Liver (tissue), 9 donors: ENCODE data around the gene ACSL3. TPM values are rescaled to one million over a fixed set of nuclear protein-coding genes. Genes with fewer than 3 reads are reported as not detected.

Source experiments
- DNase-seq: peaks from one replicate; pipeline ENCODE4 v3.0.0-alpha.2; 2017; ENCODE audit warnings: low spot score
- H3K27ac ChIP-seq, 2 donors: one replicate each; pipeline ENCODE4 v1.7.0; 2013; ENCODE audit warnings: inconsistent platforms in 2 of 2, low read length in 2 of 2, control low read depth in 1 of 2, low read depth in 1 of 2, mild to moderate bottlenecking in 1 of 2
- H3K27me3 ChIP-seq, 4 donors: one replicate each; pipeline versions ENCODE4 v1.6.1 to v1.7.0; 2013; ENCODE audit warnings: low read length in 3 of 4, inconsistent platforms in 1 of 4, mild to moderate bottlenecking in 1 of 4, moderate library complexity in 1 of 4; ENCODE audit not compliant: control insufficient read depth in 4 of 4, insufficient read depth in 4 of 4
- H3K36me3 ChIP-seq, 4 donors: one replicate each; pipeline versions ENCODE4 v1.6.1 to v1.7.0; 2013; ENCODE audit warnings: low read length in 3 of 4, mild to moderate bottlenecking in 3 of 4, low read depth in 1 of 4, moderate library complexity in 1 of 4; ENCODE audit not compliant: control insufficient read depth in 4 of 4, insufficient read depth in 3 of 4
- H3K4me1 ChIP-seq, 4 donors: one replicate each; pipeline versions ENCODE4 v1.6.1 to v1.7.0; 2013; ENCODE audit warnings: low read length in 3 of 4, mild to moderate bottlenecking in 3 of 4, moderate library complexity in 1 of 4; ENCODE audit not compliant: control insufficient read depth in 4 of 4, insufficient read depth in 4 of 4
- H3K4me3 ChIP-seq, 3 donors: one replicate each; pipeline versions ENCODE4 v1.6.1 to v1.7.0; 2013; ENCODE audit warnings: low read length in 3 of 3, control low read depth in 1 of 3, low read depth in 1 of 3, mild to moderate bottlenecking in 1 of 3
- H3K9ac ChIP-seq, 2 donors: one replicate each; pipeline ENCODE4 v1.7.0; 2013; ENCODE audit warnings: low read length in 2 of 2, mild to moderate bottlenecking in 2 of 2, moderate library complexity in 2 of 2, control low read depth in 1 of 2, low read depth in 1 of 2
- H3K9me3 ChIP-seq, 4 donors: one replicate each; pipeline versions ENCODE4 v1.6.1 to v1.7.0; 2013; ENCODE audit warnings: low read length in 3 of 4; ENCODE audit not compliant: control insufficient read depth in 4 of 4
- ATF3 ChIP-seq: IDR thresholded peaks from 2 replicates; pipeline ENCODE4 v1.6.1; 2016; ENCODE audit warnings: antibody characterized with exemption
- EGR1 ChIP-seq, 2 donors: IDR thresholded peaks; 2 replicates each; pipeline ENCODE4 v1.6.1; 2016 to 2018; ENCODE audit warnings: antibody characterized with exemption in 2 of 2, low read depth in 2 of 2
- FOXA1 ChIP-seq: IDR thresholded peaks from 2 replicates; pipeline ENCODE4 v1.6.1; 2016; ENCODE audit warnings: antibody characterized with exemption
- HNF4A ChIP-seq, 2 donors: conservative IDR thresholded peaks; 2 replicates each; pipeline ENCODE4 v1.6.1; 2016; ENCODE audit warnings: antibody characterized with exemption in 2 of 2, mild to moderate bottlenecking in 2 of 2
- HNF4G ChIP-seq: IDR thresholded peaks from 2 replicates; pipeline ENCODE4 v1.6.1; 2016; ENCODE audit warnings: antibody characterized with exemption
- JUND ChIP-seq, 2 donors: IDR thresholded peaks; 2 replicates each; pipeline ENCODE4 v1.6.1; 2016; ENCODE audit warnings: antibody characterized with exemption in 2 of 2
- NR2F2 ChIP-seq: IDR thresholded peaks from 2 replicates; pipeline ENCODE4 v1.6.1; 2016; ENCODE audit warnings: antibody characterized with exemption
- RAD21 ChIP-seq, 2 donors: IDR thresholded peaks; 2 replicates each; pipeline ENCODE4 v1.6.1; 2016; ENCODE audit warnings: antibody characterized with exemption in 2 of 2, mild to moderate bottlenecking in 2 of 2
- REST ChIP-seq: IDR thresholded peaks from 2 replicates; pipeline ENCODE4 v1.6.1; 2016; ENCODE audit warnings: antibody characterized with exemption, mild to moderate bottlenecking
- RXRA ChIP-seq, 2 donors: IDR thresholded peaks; 2 replicates each; pipeline ENCODE4 v1.6.1; 2017 to 2018; ENCODE audit warnings: antibody characterized with exemption in 2 of 2, mild to moderate bottlenecking in 1 of 2
- SP1 ChIP-seq: IDR thresholded peaks from 2 replicates; pipeline ENCODE4 v1.6.1; 2018; ENCODE audit warnings: antibody characterized with exemption, mild to moderate bottlenecking
- ZBTB33 ChIP-seq: IDR thresholded peaks from 2 replicates; pipeline ENCODE4 v1.6.1; 2016; ENCODE audit warnings: antibody characterized with exemption
- WGBS: extraction: QIAGEN DNeasy Blood & Tissue Kit; methylation state at CpG from one replicate; pipeline ENCODE4 v1.1.7; 2013; 5-methylcytosine and 5-hydroxymethylcytosine counted together
- polyA plus RNA-seq, 2 donors: library from polyadenylated mRNA; stranded (reverse) in 1 of 2; unstranded in 1 of 2; fragments of 200-250 nt in 1 of 2; fragments of >200 nt in 1 of 2; fragmentation: Nextera tagmentation in 1 of 2; extraction: Ambion mirVana in 1 of 2; gene quantifications; one replicate each; pipeline versions ENCODE4 v1.2.1 to v1.2.3, GENCODE V29; 2013 to 2015
- total RNA-seq, 2 donors: library from RNA; depleted of rRNA; stranded (reverse); fragments of >200 nt; gene quantifications; one replicate each; pipeline ENCODE4 v1.2.3, GENCODE V29; 2014
- donor health status: healthy.
- donor health status: healthy.
- donor health status: healthy.
- donor health status: healthy.
- donor health status: healthy.

ACSL3 gene
- total and polyA plus RNA-seq, 4 donors: 22.2 to 66.6 (median 43.3) TPM

GRCh38 chr2:222912117-222912516 is 51.3 kb downstream of the ACSL3 start:
- DNase-seq: no peak
- 68% methylated on average over 2 of the region's 2 CpGs for WGBS
- H3K9me3 ChIP-seq: no peaks in the 10 kb centered on the region
- no peak overlapping the region for H3K9ac ChIP-seq
- TF ChIP-seq EGR1 (IDR thresholded peaks at IDR 0.05; ENCODE audit: low read depth in 2 of 2): no peak
- no peak for TF ChIP-seq JUND (IDR thresholded peaks at IDR 0.05)
- no peak for TF ChIP-seq HNF4G
- TF ChIP-seq ATF3: no peak
- TF ChIP-seq ZBTB33: no peak
- TF ChIP-seq HNF4A (conservative IDR thresholded peaks at IDR 0.05): no peak
- no peak for TF ChIP-seq REST
- no peak for TF ChIP-seq RAD21 (IDR thresholded peaks at IDR 0.05)
- TF ChIP-seq FOXA1: no peak
- TF ChIP-seq NR2F2: no peak
- TF ChIP-seq RXRA (IDR thresholded peaks at IDR 0.05): no peak
- no peak for TF ChIP-seq SP1
- no peak overlapping the region for H3K4me3 ChIP-seq
- H3K4me1 ChIP-seq: peaks cover 0 to 8% (median 5%) of the 10 kb centered on the region in 4 donors
- no peak overlapping the region for H3K27ac ChIP-seq
- peaks cover 3 to 18% (median 8%) of the 10 kb centered on the region in 4 donors for H3K36me3 ChIP-seq
- H3K27me3 ChIP-seq: no peaks in the 10 kb centered on the region

GRCh38 chr2:222912776-222913175 is 51.9 kb downstream of the ACSL3 start:
- Histone ChIP-seq H3K27me3 (no peaks in the 10 kb centered on the region), H3K9me3 (no peaks in the 10 kb centered on the region), H3K4me1 (peaks cover 0 to 8% (median 5%) of the 10 kb centered on the region in 4 donors), H3K36me3 (peaks cover 3 to 19% (median 8%) of the 10 kb centered on the region in 4 donors), H3K27ac (no peak overlapping the region), H3K9ac (no peak overlapping the region), H3K4me3 (no peak overlapping the region)
- 96% methylated on average over 3 of the region's 3 CpGs for WGBS
- TF ChIP-seq JUND (IDR thresholded peaks at IDR 0.05): no peak
- TF ChIP-seq ZBTB33: no peak
- TF ChIP-seq REST: no peak
- TF ChIP-seq HNF4A (conservative IDR thresholded peaks at IDR 0.05): no peak
- no peak for DNase-seq
